Forelimb muscle (tissue), 1 donor: ENCODE data around the gene NDC1. TPM values are rescaled to one million over a fixed set of nuclear protein-coding genes. Genes with fewer than 3 reads are reported as not detected.

Experiments
- polyA plus RNA-seq: library from polyadenylated mRNA; unstranded; fragments of 120-200 nt; gene quantifications from one replicate; pipeline ENCODE4 v1.2.1, GENCODE V29; 2013; ENCODE audit not compliant: insufficient read length

Gene NDC1
- polyA plus RNA-seq, 1 donor, result 9.3 TPM

Other genes with a start within 250 kb of the NDC1 start
- 0.06 TPM for gene GLIS1, start 99.1 kb downstream of the NDC1 start, polyA plus RNA-seq
- gene YIPF1, start 51.5 kb upstream of the NDC1 start, polyA plus RNA-seq, result 13.8 TPM
- 0.37 TPM for gene DIO1, start 55.9 kb upstream of the NDC1 start, polyA plus RNA-seq
- gene IFT25, start 107.4 kb upstream of the NDC1 start, polyA plus RNA-seq, result 22.2 TPM
- gene LRRC42, start 108.1 kb upstream of the NDC1 start, polyA plus RNA-seq, result 21.0 TPM
- gene LDLRAD1, start 179.9 kb upstream of the NDC1 start, polyA plus RNA-seq, result not detected
- 137 TPM for gene TMEM59, start 214.9 kb upstream of the NDC1 start, polyA plus RNA-seq
- 5.4 TPM for gene TCEANC2, start 215.3 kb upstream of the NDC1 start, polyA plus RNA-seq